GM12873 (cell line): ENCODE measurements around the gene OR10A5.

Experiments used
- CTCF ChIP-seq: IDR thresholded peaks from 2 replicates; pipeline ENCODE4 v1.5.1; 2012; ENCODE audit warnings: low read depth, mild to moderate bottlenecking, moderate library complexity, low read length, control low read depth; ENCODE audit not compliant: insufficient read depth; ENCODE audit errors: missing control alignments

Gene OR10A5

GRCh38 chr11:6876325-6876724 lies 30.8 kb downstream of the OR10A5 start, which contains the start of gene OR10A4:
Gene OR10A4, plus strand, starts transcription at chr11:6876625. Its CDS starts 23 bp downstream, at chr11:6876648.
- no peak for TF ChIP-seq CTCF

GRCh38 chr11:6876914-6877313 lies 31.4 kb downstream of the OR10A5 start:
- TF ChIP-seq CTCF = no peak

- TF ChIP-seq CTCF = no peak
These were observed 37.3 kb downstream of the OR10A5 start for GRCh38 chr11:6882751-6883150.

GRCh38 chr11:6888830-6889229 lies 43.3 kb downstream of the OR10A5 start:
- no peak for TF ChIP-seq CTCF

GRCh38 chr11:6889835-6890234 lies 44.4 kb downstream of the OR10A5 start:
- TF ChIP-seq CTCF = no peak

GRCh38 chr11:6892400-6892799 lies 46.9 kb downstream of the OR10A5 start, which contains the start of gene OR2D2:
Gene OR2D2, minus strand, starts transcription at chr11:6892500. Its CDS starts 0 bp downstream, at chr11:6892500.
- TF ChIP-seq CTCF = no peak

GRCh38 chr11:6894097-6894496 lies 48.6 kb downstream of the OR10A5 start:
- TF ChIP-seq CTCF = no peak
